GM12875 (cell line): ENCODE results near the gene ITPR3.
"Not testable (repeated sequence)": the region's sequence is repeated elsewhere in the genome, so short reads cannot be mapped to it uniquely, and the experiment has no call there.

ENCODE experiments used
- H3K4me3 ChIP-seq: one replicate; pipeline ENCODE4 v1.5.1; 2011; ENCODE audit warnings: low read depth, low read length, control low read depth
- CTCF ChIP-seq: IDR thresholded peaks from 2 replicates; pipeline ENCODE4 v1.5.1; 2011; ENCODE audit warnings: low read depth, mild to moderate bottlenecking, control low read depth, inconsistent platforms, low read length, moderate library complexity, borderline replicate concordance; ENCODE audit not compliant: insufficient read depth

The ITPR3 gene

GRCh38 chr6:33630014-33630413 is 8.9 kb downstream of the ITPR3 start:
- no peak overlapping the region for H3K4me3 ChIP-seq
- TF ChIP-seq CTCF, result no peak

GRCh38 chr6:33631521-33631920 is 10.4 kb downstream of the ITPR3 start:
- H3K4me3 ChIP-seq, result not testable (repeated sequence)

- TF ChIP-seq CTCF, result no peak
- no peak overlapping the region for H3K4me3 ChIP-seq
Observed at GRCh38 chr6:33631971-33632557, 10.9 kb downstream of the ITPR3 start.

- peak; percentile 86 for TF ChIP-seq CTCF
Observed at GRCh38 chr6:33632558-33633039, 11.5 kb downstream of the ITPR3 start.

GRCh38 chr6:33633084-33633461 is 12.0 kb downstream of the ITPR3 start:
- H3K4me3 ChIP-seq, result peak overlapping the region; percentile 21
- TF ChIP-seq CTCF, result no peak

More at GRCh38 chr6:33632558-33633039, 11.5 kb downstream of the ITPR3 start:
- no peak overlapping the region for H3K4me3 ChIP-seq

- peak overlapping the region; percentile 21 for H3K4me3 ChIP-seq
- no peak for TF ChIP-seq CTCF
Observed at GRCh38 chr6:33633462-33634158, 12.5 kb downstream of the ITPR3 start.

- TF ChIP-seq CTCF, result no peak
- H3K4me3 ChIP-seq, result no peak overlapping the region
Observed at GRCh38 chr6:33634161-33634727, 13.1 kb downstream of the ITPR3 start.
